Right ventricle myocardium superior (tissue), 1 donor: Measurements from ENCODE around the gene TECR. TPM values are rescaled to one million over a fixed set of nuclear protein-coding genes. Genes with fewer than 3 reads are reported as not detected.

ENCODE experiments used
- ATAC-seq: fragments of 200-7000 bp; cut with Tn5 transposase; one replicate; pipeline ENCODE4 v1.9.1; 2020; ENCODE audit warnings: mild to moderate bottlenecking; ENCODE audit not compliant: poor library complexity
- DNase-seq: peaks from one replicate; pipeline ENCODE4 v3.0.0-alpha.2; 2020
- intact Hi-C: fragments of 100-400 bp; cut with DNase I; formaldehyde crosslinking; loops from one replicate; pipeline ENCODE4 v1.11.2; 2022
- total RNA-seq: library from RNA; stranded (reverse); fragmentation: NEBNext Ultra II Directional; extraction: Animal tissue kit (Norgen Biotek cat#: 25700); gene quantifications from one replicate; pipeline ENCODE4 v1.2.1, GENCODE V29; 2021
- donor health status: DM: no; HTN: yes; CAD: no; lungs with severe emphysema.

The TECR gene
- total RNA-seq, 1 donor from 2014 or later: 73.8 TPM

DNA sequence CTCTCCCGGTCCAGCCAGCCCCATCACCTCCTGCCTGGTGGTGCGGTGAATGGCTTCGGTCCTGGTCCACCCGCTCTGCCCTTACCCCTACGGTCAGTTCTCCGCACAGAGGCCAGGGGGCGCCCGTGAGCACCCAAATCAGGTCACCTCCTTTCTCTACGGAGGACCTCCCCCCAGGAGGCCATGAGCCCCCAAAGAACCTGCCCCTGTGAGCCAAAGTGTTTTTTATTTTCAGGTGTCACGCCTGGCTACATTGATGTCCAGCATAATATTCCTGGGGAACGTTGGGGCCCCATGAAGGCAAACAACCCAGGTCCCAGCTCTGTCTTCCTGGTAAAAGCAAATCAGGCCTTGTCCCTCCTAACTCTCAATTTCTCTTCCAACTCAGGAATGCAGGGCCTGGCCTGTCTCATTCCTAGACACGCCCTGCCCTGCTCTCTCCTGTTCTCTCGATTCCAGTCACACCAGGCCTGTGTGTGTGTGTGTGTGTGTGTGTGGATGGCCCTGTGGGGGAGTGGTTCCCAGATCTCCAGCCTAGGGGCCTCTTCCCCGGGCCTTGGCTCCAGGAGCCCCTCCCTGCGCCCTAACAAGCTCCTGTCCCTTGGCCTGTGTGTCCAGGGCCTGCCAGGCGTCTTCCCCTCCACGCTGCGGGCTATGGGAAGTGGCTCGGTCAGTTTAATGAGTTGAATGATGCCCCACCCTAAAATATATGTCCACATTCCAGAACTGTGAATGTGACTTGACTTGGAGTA lies 23.7 kb upstream of the TECR start:
- intact Hi-C loops: no loop called here
- ATAC-seq (peak; percentile 37), DNase-seq (peak; percentile 75)

DNA sequence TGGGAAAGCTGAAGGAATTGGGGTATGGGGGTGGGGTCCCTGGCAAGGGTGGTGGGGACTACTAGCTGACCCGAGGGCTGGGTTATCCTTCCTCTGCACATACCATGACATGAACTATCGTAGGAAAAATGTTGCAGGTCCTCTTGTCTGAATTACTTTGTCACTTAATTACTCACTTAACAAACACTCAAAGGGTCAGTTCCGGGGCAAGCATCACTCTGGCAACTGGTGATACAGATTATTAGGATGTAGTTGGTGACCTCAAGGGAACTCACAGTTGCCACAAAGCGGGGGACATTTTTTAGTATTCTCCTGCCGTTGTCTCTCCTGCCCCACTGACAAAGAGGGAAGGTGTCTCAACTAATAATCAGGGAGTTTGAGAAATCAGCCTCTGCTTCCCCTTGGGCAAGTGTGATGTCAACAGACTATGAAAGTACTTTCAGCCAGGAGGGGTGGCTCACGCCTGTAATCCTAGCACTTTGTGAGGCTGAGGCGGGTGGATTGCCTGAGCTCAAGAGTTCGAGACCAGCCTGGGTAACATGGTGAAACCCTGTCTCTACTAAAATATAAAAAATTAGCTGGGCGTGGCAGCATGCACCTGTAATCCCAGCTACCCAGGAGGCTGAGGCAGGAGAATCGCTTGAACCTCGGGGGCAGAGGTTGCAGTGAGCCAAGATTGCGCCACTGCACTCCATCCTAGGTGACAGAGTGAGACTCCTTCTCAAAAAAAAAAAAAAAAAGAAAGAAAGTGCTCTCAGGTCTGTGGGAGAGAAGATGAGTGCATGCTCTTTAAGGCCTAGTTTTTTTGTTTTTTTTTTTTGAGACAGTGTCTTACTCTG lies 21.5 kb upstream of the TECR start:
- ATAC-seq: no peak
- DNase-seq: no peak
- intact Hi-C loops: no loop called here

DNA sequence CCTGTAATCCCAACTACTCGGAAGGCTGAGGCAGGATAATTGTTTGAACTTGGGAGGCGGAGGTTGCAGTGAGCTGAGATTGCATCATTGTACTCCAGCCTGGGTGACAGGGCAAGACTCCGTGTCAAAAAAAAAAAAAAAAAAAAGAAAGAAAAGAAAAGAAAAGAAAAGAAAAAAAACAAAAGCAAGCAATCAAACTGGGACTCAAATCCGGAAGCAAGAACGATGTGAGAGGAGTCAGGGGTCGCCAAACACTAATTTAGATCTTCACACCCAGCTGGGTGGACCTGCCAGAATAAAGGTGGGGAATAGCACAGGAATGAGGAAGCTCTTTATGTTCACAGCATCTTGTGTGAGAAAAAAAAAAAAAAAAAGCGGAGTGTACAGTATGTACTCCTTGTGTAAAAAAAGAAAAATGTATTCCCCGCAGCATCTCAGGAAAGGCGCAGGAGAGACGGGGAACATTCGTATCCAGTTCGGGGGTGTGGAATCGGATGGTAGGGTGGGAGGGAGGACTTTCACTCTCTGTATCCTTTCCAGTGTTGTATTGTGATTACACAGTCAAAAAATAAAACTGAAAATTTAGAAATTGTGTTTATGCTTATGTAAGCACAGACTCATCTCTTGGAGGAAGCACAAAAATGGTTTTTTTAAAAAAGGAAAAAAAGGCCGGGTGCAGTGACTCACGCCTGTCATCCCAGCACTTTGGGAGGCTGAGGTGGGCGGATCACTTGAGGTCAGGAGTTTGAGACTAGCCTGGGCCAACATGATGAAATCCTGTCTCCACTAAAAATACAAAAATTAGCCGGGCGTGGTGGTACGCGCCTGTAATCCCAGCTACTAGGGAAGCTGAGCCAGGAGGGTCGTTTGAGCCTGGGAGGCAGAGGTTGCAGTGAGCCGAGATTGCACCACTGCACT lies 18.8 kb upstream of the TECR start:
- ATAC-seq (peak; percentile 47), DNase-seq (peak; percentile 69)
- intact Hi-C loops: no loop called here

DNA sequence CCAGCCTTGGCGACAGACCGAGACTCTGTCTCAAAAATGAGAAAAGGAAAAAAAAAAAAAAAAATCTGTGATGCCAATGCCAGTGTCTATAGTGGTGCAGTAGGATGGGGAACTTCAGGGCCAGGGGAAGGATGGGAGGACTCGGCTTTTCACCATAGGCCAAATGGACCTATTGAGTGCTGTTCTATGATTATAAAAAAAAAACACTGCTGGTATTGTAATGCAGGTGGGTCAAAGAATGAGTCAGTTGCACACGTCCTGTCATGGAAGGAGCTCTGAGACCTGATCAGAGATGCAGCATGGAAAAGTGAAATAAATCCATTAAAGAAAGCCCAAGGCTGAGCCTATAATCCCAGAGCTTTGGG lies 18.2 kb upstream of the TECR start:
- ATAC-seq (peak; percentile 3), DNase-seq (no peak)
- intact Hi-C loops: no loop called here

DNA sequence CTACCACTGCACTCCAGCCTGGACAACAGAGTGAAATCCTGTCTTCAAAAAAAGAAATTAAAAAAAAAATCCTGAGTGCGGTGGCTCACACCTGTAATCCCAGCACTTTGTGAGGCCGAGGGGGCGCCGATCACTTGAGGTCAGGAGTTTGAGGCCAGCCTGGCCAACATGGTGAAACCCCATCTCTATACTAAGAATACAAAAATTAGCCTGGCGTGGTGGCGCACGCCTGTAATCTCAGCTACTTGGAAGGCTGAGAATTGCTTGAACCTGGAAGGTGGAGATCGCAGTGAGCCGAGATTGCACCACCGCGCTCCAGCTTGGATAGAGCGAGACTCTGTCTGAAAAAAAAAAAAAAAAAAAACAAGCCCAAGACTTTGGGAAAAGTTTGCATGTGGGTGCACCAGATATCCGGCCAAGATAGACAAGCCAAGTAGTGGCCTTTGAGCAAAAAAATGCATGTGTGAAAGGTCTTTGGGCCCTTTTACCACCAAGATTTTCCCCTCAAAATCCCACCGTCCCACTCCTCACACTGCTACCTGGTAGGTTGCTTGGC lies 16.9 kb upstream of the TECR start:
- intact Hi-C loops: no loop called here
- ATAC-seq: no peak
- DNase-seq: no peak

DNA sequence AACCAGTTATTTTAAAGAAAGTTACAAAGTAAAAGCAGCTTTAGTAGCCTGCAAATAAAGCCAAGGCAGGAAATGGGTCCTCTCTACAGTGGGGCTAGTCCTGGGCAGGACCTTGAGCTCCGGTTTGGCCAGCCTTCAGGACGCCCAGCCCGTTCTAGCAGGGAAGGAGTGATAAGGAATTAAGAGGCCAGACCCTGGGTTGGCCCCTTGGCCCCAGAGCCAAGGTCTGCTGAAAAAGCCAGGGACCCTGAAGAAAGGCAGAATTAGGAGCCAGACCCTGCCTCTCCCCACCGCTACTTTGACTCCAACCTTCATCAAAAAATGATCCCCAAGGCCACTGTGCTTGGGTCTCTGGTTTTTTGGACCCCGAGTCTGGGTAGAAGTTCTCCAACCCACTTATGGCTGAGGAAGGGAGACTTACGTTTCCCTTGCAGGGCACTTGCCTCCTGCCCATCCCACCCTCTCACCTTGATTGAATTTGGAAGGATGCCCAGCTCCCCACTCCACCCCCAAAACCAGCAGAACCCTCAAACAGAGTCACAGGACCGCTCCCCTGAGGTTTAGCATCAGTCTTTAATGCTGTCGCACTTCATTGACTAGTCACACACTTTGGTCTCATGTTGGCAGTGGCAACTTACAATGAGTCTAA lies 15.1 kb upstream of the TECR start:
- intact Hi-C loops: no loop called here
- DNase-seq (no peak), ATAC-seq (no peak)

DNA sequence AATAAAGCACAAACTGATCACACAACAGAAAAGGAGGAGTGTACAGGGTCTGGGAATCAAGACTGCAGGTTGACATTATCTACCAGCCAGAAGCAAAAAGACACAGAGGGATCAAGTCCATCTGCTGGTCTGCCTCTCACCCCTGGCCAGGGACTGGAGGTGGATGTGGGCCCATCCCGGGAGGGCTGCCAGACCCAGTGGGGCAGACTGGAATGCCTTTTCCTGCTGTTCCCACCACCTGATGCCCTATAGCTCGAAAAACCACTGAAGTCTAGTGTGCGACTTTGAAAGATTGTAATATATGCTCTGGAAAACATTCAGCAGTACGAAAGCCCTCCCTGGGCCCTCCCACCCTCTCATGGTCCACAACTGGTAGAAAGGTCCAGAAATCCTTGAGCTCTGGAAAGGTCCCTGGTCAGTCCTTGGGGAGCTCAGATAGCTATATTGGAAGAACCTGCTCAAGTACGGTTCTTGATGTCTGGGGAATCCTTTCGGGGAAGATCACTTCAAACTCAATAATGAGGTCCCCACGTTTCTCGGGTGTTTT lies 13.8 kb upstream of the TECR start:
- no peak for DNase-seq
- no peak for ATAC-seq
- intact Hi-C loops: no loop called here

DNA sequence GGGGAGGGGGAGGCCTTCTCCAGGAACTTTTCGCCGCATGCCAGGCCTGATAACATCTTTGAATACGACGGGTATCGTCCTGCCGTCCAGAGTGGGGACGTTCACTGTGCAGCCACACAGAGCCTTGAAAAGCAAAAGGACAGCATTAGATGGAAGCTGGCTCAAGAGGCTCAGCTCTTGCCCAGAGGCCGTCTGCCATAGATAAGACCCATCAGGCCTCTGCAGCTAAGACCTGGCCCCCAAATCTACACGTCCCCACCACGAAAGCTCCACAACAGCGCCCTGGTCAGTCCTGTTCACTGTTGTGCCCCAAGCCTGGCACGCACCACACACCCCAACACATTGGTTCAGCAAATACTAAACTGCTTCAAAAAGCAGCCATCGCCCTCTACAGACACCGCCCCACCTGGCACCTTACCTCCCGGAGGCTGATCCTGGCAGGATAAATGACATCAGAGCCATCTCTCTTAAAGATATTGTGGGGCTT lies 13.3 kb upstream of the TECR start:
- ATAC-seq (no peak), DNase-seq (no peak)
- intact Hi-C loops: no loop called here

DNA sequence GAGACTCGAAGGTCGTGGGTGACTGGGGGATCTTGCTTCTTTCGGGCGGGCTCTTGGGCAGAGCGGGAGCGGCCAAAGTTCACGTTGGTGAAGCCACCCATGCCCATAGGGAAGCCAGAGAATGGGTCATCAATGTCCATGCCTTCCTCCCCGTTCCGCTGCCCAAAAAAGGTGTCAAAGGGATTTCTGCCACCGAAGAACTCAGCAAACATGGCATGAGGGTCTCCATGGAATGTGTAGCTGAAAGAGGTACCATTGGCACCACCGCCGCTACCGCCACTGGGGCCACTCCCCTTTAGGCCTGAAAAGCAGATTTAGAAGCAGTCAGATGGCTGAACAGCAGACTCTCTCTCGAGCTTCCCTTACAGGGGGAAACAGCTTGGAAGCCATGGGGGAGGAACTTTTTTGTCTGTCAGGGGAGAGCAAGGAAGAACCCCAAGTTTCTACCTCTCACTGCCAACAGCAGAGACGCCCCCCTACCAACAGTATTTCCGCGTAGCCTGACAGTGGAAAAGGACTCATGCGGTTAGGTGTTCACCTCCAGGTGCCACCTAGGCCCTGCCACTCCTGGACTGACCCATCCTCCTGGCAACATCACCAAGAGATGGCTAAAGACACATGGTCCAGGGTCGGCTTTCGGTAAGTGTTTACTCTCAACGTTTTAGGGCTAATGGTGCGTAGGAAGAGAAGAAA lies 12.5 kb upstream of the TECR start:
- DNase-seq: no peak
- intact Hi-C loops: no loop called here
- ATAC-seq: no peak

DNA sequence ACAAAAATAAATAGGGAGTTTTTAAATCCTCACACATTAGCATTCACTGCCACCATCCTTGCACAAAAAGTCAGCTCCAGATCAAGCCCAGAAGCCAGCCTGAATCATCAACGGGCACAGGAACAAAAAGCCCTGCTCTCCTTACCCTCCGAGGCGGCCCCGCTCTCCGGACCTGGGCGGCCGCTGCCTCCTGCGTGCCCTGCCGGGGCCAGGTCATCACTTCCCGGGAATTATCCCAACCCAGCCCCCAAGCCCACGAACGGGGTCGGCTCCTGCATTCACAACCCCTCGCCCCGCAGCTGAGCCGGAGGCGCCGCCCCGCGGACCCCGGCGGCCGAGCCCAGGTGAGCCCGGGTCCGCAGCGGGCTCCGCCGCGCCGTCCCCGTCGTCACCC lies 12.0 kb upstream of the TECR start:
- no peak for ATAC-seq
- intact Hi-C loops: no loop called here

DNA sequence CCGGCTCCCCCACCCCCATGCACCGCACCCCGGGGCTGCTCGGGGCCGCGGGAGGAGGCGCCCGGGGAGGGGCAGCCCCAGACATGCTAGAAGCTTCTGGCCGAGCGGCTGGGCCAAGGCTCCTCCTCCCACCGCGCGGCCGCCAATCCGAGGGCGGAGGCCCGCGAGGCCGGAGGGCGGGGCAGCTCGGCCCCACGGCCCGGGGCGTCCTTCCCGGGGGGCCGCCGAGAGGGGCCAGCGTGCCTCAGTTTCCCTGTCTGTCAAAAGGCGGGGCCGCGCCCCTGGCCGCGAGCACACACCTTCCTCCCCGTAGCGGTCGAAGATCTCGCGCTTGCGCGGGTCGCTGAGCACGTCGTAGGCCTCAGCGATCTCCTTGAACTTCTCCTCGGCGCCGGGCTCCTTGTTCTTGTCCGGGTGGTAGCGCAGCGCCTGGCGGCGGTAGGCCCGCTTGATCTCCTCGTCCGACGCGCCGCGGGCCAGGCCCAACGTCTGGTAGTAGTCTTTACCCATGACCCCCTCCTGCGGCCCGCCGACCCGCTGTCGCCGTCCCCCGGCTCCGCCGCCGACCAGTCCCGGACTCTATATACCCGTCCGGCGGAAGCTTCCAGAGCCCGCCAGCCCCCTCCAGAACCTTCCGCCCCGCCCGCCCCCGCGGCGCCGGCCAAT lies 11.4 kb upstream of the TECR start, which contains the start of gene DNAJB1:
TSS of gene DNAJB1 (minus strand) at position 558 of the 666 bp plus-strand sequence. CDS start at position 510, 48 bp downstream.
- peak; percentile 88 for ATAC-seq
- peak; percentile 90 for DNase-seq
- intact Hi-C loops: no loop called here

More for the DNA sequence above, 12.0 kb upstream of the TECR start:
- DNase-seq: no peak

DNA sequence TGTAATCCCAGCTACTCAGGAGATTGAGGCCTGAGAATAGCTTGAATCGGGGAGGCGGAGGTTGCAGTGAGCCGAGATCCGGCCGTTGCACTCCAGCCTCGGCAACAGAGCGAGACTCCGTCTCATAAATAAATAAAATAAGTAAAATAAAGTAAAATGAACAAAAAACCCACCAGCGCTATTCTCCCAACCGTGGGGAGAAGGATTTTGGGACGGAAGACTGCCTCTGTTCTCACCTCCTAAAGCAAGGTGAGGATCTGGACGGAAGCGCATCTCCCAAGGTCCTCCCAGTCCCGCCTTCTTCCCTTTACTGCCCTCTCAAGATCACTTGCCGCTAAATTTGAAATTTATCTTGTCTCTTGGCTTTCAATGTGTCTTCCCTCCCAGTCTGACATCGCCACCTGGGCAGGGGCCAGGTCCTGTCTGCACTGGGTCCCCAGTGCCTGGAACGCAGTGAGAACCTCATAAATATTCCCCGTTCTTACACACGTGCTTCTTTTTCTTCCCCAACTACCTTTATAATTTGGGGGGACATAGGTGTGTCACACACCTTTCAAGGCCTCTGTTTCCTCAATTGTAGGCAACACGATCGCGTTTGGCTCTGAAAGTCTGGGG lies 10.0 kb upstream of the TECR start:
- no peak for ATAC-seq
- intact Hi-C loops: no loop called here
- DNase-seq: no peak

DNA sequence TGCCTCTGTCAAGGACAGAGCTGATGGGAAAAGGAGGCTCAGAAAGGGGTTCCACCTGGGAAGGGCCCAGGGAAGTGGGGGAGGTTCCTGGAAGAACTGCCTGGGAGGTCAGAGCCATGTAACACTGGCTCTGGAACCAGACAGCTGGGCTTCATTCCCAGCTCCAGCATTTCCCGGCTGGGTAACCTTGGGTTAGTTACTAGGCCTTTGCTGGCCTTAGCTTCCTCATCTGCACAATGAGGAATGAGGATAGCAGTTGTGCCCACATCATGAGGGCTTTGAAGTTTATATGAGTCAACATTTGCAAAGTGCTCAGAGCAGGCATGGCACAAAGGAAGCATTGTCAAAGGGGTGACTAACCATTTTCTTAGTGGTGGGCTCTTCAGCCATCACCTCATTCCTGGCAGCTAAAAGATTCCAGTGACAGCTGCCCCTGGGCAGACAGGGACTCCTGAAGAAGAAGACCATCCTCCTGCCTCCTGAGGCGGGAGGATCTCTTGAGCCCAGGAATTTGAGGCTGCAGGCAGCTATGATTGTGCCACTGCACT lies 9.5 kb upstream of the TECR start:
- no peak for DNase-seq
- ATAC-seq: no peak
- intact Hi-C loops: no loop called here

DNA sequence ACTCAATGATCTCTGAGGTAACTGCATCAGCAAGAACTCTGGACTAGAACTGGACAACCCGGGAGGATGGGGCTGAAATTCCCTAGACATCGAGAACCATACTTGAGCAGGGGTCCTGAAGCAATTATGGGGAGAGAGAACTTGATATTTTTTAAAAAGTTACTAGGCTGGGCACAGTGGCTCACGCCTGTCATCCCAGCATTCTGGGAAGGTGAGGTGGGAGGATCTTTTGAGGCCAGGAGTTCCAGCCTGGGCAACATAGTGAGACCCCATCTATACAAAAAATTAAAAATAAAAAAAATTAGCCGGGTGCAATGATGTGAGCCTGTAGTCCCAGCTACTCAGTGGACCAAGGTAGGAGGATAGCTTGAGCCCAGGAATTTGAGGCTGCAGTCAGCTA lies 8.9 kb upstream of the TECR start:
- no peak for DNase-seq
- intact Hi-C loops: no loop called here
- no peak for ATAC-seq

DNA sequence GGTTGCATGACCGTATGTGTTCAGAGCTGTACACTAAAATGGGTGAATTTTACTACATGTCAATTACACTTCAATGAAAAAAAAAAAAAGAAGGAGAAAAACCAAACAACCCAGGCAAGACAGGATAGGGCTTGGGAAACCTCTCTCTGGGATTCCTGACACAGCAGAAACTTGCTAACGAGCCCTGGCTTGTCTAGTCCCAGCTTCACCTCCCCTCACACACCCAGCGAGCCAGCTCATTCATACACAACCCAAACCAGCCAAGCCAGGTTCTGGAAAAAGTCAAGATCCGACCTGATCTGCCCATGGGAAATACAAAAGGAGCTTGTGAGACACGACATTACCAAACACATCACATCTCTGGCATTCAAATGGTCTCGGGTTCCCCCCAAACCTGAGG lies 3.7 kb upstream of the TECR start:
- no peak for ATAC-seq
- intact Hi-C loops: no loop called here
- DNase-seq: no peak

DNA sequence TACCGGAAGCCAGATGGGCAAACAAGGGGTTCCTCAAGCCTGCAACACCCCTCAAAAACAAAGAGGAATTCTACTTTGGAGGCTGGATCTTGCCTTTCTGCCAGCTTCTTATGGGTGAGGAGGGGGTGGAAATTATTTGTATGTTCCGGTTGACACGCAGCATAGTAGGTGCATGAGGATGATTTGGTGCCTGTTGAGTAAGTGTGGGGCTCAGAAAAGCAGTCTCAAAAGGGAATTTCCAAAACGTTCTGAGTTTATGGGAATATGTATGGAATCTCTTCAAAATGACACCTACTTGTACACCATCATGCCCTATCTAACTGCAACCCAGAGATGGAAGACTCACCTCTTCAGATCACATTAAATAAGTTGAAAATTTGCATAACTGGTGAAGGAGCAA lies 3.0 kb upstream of the TECR start:
- intact Hi-C loops: no loop called here
- no peak for DNase-seq
- no peak for ATAC-seq
